SJCRH30 (cell line): ENCODE measurements around the gene GRK5. TPM values are rescaled to one million over a fixed set of nuclear protein-coding genes. Genes with fewer than 3 reads are reported as not detected.
"Not testable (repeated sequence)": the region's sequence is repeated elsewhere in the genome, so short reads cannot be mapped to it uniquely, and the experiment has no call there.

ENCODE experiments used
- DNase-seq, 2 experiments: peaks; one replicate each; pipeline ENCODE4 v3.0.0-alpha.2; 2015 to 2020
- H3K27ac ChIP-seq: fragments of 250-450 bp; sonication (Bioruptor Pico); 2 replicates; pipeline ENCODE4 v1.5.1; 2020; ENCODE audit warnings: mild to moderate bottlenecking, moderate library complexity
- H3K27me3 ChIP-seq: fragments of 250-450 bp; sonication (Bioruptor Pico); 2 replicates; pipeline ENCODE4 v1.5.1; 2020; ENCODE audit warnings: mild to moderate bottlenecking, moderate library complexity
- H3K36me3 ChIP-seq: fragments of 250-450 bp; sonication (Bioruptor Pico); 2 replicates; pipeline ENCODE4 v1.5.1; 2020; ENCODE audit warnings: mild to moderate bottlenecking, moderate library complexity
- H3K4me1 ChIP-seq: fragments of 250-450 bp; sonication (Bioruptor Pico); 2 replicates; pipeline ENCODE4 v1.5.1; 2020; ENCODE audit warnings: mild to moderate bottlenecking, moderate library complexity
- H3K4me3 ChIP-seq: fragments of 250-450 bp; sonication (Bioruptor Pico); 2 replicates; pipeline ENCODE4 v1.5.1; 2020; ENCODE audit warnings: mild to moderate bottlenecking, moderate library complexity
- H3K9me3 ChIP-seq: fragments of 250-450 bp; sonication (Bioruptor Pico); replicated peaks from 2 replicates; pipeline ENCODE4 v1.5.1; 2020; ENCODE audit warnings: mild to moderate bottlenecking, moderate library complexity
- total RNA-seq: library from RNA; depleted of rRNA; stranded (reverse); fragments of >200 nt; shearing (Covaris generic); gene quantifications from 2 replicates; pipeline ENCODE4 v1.2.3, GENCODE V29; 2014

GRK5 gene
- total RNA-seq, 1 experiment from 2014 or later = 4.4 TPM

DNA sequence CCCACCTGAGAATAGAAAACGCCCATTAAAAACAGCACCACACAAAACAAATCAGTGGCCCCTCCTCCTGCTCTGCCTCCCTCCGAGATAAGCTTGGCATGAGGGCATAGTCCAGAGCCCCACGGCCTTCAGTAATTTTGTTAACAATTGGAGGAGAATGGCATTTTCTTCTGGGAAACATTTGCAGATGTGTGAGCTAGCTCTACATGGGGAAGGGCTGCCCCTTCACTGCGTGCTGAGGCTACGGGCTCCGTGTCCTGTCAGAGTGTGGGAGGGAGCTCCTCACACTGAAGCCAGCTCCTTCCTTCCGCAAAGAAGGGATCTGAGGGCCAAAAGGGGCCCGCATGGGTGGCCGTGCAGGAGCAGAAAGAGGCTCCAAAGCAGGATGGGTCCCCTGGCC, 15.2 kb downstream of the GRK5 start:
- DNase-seq = no peak
- H3K27me3 ChIP-seq = no peaks in the 10 kb centered on the region
- H3K4me3 ChIP-seq = no peak overlapping the region
- H3K4me1 ChIP-seq = no peaks in the 10 kb centered on the region
- no peak overlapping the region for H3K27ac ChIP-seq
- no peaks in the 10 kb centered on the region for H3K36me3 ChIP-seq
- H3K9me3 ChIP-seq = no peaks in the 10 kb centered on the region

DNA sequence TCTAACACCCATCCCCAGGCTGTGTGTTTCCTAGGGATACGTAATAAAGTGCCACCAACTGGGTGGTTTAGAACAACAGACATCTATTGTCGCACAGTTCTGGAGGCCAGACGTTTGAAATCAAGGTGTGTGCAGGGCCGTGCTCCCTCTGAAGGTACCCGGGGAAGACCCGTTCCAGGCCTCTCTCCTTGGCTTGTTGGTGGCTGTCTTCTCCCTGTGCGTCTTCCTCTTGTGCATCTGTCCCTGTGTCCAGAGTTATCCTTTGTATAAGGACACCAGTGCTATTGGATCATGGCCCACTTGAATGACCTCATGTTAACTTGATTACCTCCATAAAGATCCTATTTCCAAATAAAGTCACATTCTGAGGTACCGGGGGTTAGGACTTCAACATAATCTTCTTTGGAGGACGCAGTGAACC, 15.6 kb downstream of the GRK5 start:
- Histone ChIP-seq H3K4me3 (no peak overlapping the region), H3K27me3 (no peaks in the 10 kb centered on the region), H3K36me3 (no peaks in the 10 kb centered on the region), H3K9me3 (no peaks in the 10 kb centered on the region), H3K4me1 (no peaks in the 10 kb centered on the region), H3K27ac (no peak overlapping the region)
- DNase-seq = no peak

DNA sequence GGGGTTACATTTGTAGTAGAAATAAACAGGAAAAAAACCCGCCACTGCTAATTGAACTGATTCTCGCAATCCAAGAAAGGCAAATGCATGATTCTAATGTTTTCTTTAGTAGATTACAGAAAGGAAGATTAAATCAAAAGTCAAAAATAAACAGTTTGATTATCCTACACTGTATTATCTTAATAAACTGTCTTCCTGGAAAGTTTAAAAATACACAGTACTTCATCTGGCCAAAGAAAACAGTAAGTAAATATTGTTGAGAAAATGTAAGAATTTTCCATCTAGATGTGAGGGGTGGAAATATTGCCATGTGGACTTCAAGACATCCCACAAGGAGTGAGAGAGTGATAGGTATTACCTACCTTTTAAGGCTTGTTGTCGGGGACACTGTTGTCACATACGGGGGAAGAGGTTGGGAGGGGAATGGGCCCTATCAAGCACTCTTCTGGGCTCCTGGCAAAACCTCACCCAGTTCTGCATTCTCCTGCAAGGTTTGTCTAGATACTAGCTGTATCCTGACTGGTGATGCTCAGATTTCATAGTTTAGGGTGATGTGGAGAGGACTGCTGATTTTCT, 17.8 kb downstream of the GRK5 start:
- Histone ChIP-seq H3K27ac (no peak overlapping the region), H3K27me3 (no peaks in the 10 kb centered on the region), H3K9me3 (no peaks in the 10 kb centered on the region), H3K36me3 (no peaks in the 10 kb centered on the region), H3K4me1 (no peaks in the 10 kb centered on the region), H3K4me3 (no peak overlapping the region)
- no peak for DNase-seq

DNA sequence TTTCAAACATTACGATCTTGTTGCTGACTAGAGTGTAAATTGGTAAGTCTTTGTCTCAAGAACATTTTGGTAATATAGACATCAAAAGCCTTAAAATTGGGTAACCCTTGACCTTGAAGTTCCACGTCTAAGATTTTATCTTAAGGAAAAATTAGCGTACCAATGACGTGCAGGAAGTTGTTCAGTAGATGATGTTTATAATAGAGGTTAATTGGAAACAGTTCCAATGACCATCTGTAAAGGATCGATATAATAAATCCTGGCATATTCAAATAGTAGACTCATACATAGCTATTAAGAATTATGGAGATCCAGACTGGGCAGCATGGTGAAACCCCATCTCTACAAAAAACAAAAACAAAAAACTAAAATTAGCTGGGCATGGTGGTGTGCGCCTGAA, 20.5 kb downstream of the GRK5 start:
- H3K4me3 ChIP-seq = no peak overlapping the region
- H3K36me3 ChIP-seq = no peaks in the 10 kb centered on the region
- no peaks in the 10 kb centered on the region for H3K9me3 ChIP-seq
- H3K4me1 ChIP-seq = no peaks in the 10 kb centered on the region
- H3K27ac ChIP-seq = no peak overlapping the region
- DNase-seq = no peak
- no peaks in the 10 kb centered on the region for H3K27me3 ChIP-seq

DNA sequence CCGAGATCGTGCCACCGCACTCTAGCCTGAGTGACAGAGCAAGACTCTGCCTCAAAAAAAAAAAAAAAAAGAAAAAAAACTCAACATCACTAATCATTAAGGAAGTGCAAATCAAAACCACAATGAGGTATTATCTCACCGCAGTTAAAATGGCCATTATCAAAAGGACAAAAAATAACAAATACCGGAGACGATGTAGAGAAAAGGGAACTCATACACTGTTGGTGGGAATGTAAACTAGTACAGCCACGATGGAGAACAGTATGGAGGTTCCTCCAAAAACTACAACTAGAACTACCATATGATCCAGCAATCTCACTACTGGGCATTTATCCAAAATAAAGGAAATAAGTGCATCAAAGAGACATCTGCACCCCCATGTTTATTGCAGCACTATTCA, 24.3 kb downstream of the GRK5 start:
- no peaks in the 10 kb centered on the region for H3K9me3 ChIP-seq
- H3K4me3 ChIP-seq = no peak overlapping the region
- H3K4me1 ChIP-seq = peaks cover 14% of the 10 kb centered on the region; the same call in 1 of the 2 replicates
- no peaks in the 10 kb centered on the region for H3K36me3 ChIP-seq
- no peak overlapping the region for H3K27ac ChIP-seq
- no peak for DNase-seq
- H3K27me3 ChIP-seq = no peaks in the 10 kb centered on the region

DNA sequence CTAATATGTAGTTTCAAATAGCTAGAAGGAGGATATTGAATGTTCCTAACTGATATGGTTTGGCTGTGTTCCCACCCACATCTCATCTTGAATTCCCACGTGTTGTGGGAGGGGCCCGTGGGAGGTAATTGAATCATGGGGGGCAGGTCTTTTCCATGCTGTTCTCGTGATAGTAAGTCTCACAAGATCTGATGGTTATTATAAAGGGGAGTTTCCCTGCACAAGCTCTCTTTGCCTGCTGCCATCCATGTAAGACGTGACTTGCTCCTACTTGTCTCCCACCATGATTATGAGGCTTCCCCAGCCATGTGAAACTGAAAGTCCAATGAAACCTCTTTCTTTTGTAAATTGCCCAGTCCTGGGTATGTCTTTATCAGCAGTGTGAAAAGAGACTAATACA, 25.1 kb downstream of the GRK5 start:
- H3K4me3 ChIP-seq, DNase-seq, H3K9me3 ChIP-seq, H3K27ac ChIP-seq, H3K36me3 ChIP-seq, H3K27me3 ChIP-seq: not testable (repeated sequence)
- peaks cover 14% of the 10 kb centered on the region; the same call in 1 of the 2 replicates for H3K4me1 ChIP-seq

DNA sequence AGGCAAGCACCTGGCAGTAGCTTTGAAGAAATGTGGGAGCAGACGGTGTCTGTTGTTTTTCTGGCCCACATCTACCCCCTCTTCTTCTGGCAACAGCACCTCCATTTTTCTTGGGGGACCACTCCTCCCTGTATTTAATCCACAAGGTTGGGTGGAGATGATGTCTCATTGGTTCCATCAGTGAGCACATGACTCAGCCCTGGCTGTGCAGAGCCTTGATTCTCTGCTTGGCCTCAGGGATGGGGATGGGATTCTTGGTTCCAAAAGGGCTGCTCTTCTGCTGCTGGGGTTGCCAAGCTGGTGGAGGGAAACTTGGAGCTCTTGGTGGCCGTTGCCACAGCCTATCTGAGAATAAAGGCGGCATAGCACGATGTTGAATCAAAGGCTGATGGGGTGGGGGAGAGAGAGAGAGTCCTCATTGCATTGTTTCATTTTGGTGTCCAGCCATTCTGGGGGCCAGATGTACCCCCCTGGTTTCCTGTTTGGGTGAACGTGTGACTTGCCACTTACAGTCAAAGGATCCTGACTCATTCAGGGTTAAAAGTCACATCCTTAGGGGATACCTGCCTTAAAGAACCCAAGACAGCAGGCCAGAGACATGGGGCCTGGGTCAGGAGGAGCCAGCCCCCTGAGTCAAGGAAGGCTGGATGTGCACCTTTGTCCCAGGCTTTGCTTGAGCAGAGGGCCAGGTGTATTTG, 25.9 kb downstream of the GRK5 start:
- no peaks in the 10 kb centered on the region for H3K36me3 ChIP-seq
- DNase-seq = no peak
- H3K4me1 ChIP-seq = peaks cover 14% of the 10 kb centered on the region; the same call in 1 of the 2 replicates
- H3K27me3 ChIP-seq = no peaks in the 10 kb centered on the region
- H3K4me3 ChIP-seq = no peak overlapping the region
- H3K27ac ChIP-seq = no peak overlapping the region
- no peaks in the 10 kb centered on the region for H3K9me3 ChIP-seq

DNA sequence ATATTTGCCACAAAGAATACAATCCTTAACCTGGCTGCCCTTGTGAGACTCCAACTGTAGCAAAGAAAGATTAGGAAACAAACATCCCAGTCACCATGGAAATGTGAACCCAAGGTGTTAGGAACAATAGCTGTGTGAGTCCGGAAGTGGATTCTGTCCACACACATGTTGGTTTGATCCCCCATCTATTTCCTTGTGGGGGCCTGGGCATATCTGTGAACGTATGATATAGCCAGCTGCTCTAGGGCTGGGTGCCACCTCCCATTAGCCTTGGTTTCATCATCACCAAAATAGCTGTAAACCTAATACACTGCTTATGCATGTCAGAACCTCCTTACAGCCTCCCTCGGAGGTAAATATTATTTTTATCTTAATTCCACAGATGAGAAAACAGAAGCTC, 26.4 kb downstream of the GRK5 start:
- Histone ChIP-seq H3K4me3 (no peak overlapping the region), H3K36me3 (no peaks in the 10 kb centered on the region), H3K27me3 (no peaks in the 10 kb centered on the region), H3K27ac (no peak overlapping the region), H3K9me3 (no peaks in the 10 kb centered on the region), H3K4me1 (peaks cover 14% of the 10 kb centered on the region; the same call in 1 of the 2 replicates)
- DNase-seq = peak in 1 of 2 experiments; percentile 27

DNA sequence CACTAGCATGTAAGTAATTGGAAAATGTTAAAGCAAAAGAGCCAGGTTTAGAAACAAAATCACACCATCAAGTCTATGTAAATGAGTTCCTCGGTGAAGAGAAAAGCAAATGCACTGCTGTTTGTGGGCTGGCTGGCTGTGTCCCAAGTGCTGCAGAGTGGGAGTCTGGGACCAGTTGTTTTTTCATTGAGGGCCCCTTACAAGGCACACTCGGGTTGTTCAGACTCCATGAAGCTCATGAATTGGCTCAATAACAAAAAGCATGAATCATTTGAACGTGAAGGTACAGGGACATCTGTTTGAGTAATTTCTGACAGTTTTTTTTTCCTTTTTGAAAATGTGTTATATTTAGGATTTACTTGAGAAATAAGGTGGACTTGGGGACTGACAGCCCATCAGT, 28.0 kb downstream of the GRK5 start:
- DNase-seq = peak; percentile 26 to 39
- H3K27ac ChIP-seq = no peak overlapping the region
- peaks cover 14% of the 10 kb centered on the region; the same call in 1 of the 2 replicates for H3K4me1 ChIP-seq
- 0 out of 2 replicates have a peak, but pooled peaks cover 2% of the 10 kb centered on the region for H3K9me3 ChIP-seq
- no peak overlapping the region for H3K4me3 ChIP-seq
- no peaks in the 10 kb centered on the region for H3K27me3 ChIP-seq
- H3K36me3 ChIP-seq = no peaks in the 10 kb centered on the region

DNA sequence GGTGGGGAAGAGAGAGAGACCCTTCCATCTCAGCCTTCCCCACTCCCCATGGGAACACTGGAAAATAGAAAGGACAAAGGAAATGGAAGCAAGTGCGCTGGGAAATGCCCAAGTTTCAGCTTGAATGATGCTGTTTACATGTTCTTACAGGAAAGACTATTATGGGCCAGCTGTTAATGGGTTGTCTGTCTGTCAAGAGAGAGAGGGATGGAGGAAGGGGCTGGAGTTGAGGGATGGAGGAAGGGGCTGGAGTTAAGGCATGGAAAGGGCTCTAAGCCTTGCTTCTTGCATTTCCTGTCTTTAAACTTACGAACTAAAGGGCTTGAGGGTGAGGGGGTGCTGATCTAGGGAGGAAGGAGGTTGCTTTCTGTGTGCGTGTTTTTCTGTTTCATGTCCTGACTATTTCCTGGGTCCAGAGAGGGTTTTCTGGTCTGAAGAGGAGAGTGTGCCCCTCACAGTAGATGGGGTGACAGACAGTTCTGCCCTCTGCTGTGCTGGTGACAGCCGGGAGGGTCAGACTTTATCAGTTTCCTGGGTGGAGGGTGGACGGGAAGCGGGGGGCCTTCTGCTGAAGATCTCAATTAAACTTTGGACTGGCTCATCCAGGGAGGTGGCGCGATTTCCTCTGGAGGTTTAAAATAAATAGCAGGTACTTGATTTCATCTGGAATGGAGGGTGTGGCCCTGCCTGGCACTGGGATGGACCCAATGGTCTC, 30.5 kb downstream of the GRK5 start:
- H3K27ac ChIP-seq = no peak overlapping the region
- no peaks in the 10 kb centered on the region for H3K27me3 ChIP-seq
- H3K4me3 ChIP-seq = no peak overlapping the region
- no peaks in the 10 kb centered on the region for H3K36me3 ChIP-seq
- H3K9me3 ChIP-seq = 0 out of 2 replicates have a peak, but pooled peaks cover 2% of the 10 kb centered on the region
- peak in 1 of 2 experiments; percentile 31 for DNase-seq
- peaks cover 14% of the 10 kb centered on the region; the same call in 1 of the 2 replicates for H3K4me1 ChIP-seq

DNA sequence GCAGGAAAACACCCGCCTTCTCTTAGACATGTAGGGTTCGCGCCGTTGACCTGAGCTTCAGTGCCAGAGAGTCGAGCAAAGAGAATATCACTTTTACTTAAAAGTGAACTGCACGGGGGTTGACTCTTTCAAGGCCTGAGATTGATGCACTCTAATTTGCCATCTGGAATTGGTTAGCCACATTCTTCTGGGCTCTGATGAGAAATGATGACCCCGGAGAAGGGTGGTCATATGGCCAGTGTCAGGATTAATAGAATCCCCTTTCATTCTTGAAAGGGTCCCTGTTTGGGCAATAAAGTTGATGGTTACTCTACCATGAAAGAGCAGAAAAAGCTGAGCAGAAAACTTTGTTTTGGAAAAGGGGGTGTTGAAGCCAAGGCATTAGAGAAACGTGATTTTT, 31.2 kb downstream of the GRK5 start:
- Histone ChIP-seq H3K27ac (no peak overlapping the region), H3K36me3 (no peaks in the 10 kb centered on the region), H3K9me3 (0 out of 2 replicates have a peak, but pooled peaks cover 2% of the 10 kb centered on the region), H3K27me3 (no peaks in the 10 kb centered on the region), H3K4me1 (peaks cover 9% of the 10 kb centered on the region; the same call in 1 of the 2 replicates), H3K4me3 (no peak overlapping the region)
- DNase-seq = no peak

DNA sequence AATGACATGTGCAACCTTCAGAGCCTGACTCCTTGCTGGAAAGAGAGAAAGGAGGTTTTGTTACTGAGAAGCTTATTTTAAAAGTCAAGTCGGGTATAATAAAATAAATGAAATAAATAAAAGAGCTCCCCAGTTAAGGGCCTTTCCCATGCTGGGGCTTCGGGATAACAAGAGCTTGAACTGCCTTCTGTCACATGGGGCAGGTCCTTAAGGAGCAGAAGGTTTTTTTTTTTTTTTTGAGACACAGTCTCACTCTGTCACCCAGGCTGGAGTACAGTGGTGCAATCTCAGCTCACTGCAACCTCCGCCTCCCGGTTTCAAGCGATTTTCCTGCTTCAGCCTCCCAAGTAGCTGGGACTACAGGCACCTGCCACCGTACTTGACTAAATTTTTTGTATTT, 31.6 kb downstream of the GRK5 start:
- not testable (repeated sequence) for H3K4me1 ChIP-seq, DNase-seq, H3K27ac ChIP-seq, H3K4me3 ChIP-seq, H3K27me3 ChIP-seq, H3K36me3 ChIP-seq, H3K9me3 ChIP-seq

DNA sequence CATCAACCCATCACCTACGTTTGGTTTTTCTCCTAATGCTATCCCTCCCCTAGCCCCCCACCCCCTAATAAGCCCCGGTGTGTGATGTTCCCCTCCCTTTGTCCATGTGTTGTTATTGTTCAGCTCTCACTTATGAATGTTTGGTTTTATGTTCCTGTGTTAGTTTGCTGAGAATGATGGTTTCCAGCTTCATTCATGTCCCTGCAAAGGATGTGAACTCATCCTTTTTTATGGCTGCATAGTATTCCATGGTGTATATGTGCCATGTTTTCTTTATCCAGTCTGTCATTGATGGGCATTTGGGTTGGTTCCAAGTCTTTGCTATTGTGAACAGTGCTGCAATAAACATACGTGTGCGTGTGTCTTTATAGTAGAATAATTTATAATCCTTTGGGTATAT, 32.3 kb downstream of the GRK5 start:
- not testable (repeated sequence) for H3K4me1 ChIP-seq, H3K27ac ChIP-seq, H3K36me3 ChIP-seq, H3K9me3 ChIP-seq, H3K4me3 ChIP-seq, DNase-seq, H3K27me3 ChIP-seq

DNA sequence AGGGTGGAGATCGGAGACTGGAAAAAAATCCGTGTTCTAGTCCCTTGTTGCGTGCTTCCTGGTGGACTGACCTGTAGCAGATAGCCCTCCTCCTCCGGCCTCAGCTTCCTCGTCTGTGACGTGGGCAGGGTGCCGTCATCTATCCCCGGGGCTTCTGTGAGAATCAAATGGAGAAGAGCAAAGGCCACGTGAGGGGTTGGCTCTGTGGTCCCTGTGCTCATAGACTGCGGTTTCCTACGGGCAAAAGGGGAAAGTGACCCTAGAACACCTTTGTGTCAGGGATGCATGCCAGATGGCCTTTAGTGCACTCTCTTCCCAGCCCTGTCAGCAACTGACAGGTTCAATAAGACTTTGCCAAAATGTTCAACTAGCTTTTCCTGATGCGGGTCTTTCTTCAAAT, 33.7 kb downstream of the GRK5 start:
- Histone ChIP-seq H3K27me3 (no peaks in the 10 kb centered on the region), H3K36me3 (no peaks in the 10 kb centered on the region), H3K9me3 (0 out of 2 replicates have a peak, but pooled peaks cover 2% of the 10 kb centered on the region), H3K4me3 (no peak overlapping the region), H3K4me1 (no peaks in the 10 kb centered on the region; the same call in 1 of the 2 replicates), H3K27ac (no peak overlapping the region)
- DNase-seq = no peak

DNA sequence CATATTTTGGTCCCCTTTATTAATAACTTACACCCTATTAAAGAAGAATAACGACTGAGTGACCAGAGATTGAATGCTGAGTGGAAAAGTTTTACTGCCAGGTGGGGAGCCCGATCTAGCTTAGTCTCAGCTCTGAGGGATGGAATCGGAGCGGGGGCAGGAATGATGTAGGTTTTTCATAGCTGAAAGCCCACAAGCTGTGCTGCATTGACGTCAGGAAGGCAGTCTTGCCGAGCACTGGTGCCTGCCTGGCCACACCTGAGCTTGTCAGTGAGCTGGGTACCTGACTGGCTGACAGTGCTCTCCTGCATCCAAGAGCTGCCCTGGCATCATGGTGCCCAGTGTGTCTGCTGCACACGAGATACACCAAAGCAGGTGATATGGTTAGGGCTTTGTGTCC, 34.8 kb downstream of the GRK5 start:
- Histone ChIP-seq H3K9me3 (0 out of 2 replicates have a peak, but pooled peaks cover 2% of the 10 kb centered on the region), H3K27ac (no peak overlapping the region), H3K36me3 (no peaks in the 10 kb centered on the region), H3K4me1 (no peaks in the 10 kb centered on the region; the same call in 1 of the 2 replicates), H3K4me3 (no peak overlapping the region), H3K27me3 (no peaks in the 10 kb centered on the region)
- no peak for DNase-seq
